DMS79 treated with DMSO at 0.1 percent for 48 hours (cell line): Measurements from ENCODE around the gene ULBP2.
"Not testable (repeated sequence)": the region's sequence is repeated elsewhere in the genome, so short reads cannot be mapped to it uniquely, and the experiment has no call there.

Source experiments
- DNase-seq: peaks from one replicate; lab custom pipeline; 2025; lab: John Stamatoyannopoulos, UW

ULBP2 gene, protein sequence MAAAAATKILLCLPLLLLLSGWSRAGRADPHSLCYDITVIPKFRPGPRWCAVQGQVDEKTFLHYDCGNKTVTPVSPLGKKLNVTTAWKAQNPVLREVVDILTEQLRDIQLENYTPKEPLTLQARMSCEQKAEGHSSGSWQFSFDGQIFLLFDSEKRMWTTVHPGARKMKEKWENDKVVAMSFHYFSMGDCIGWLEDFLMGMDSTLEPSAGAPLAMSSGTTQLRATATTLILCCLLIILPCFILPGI

DNA sequence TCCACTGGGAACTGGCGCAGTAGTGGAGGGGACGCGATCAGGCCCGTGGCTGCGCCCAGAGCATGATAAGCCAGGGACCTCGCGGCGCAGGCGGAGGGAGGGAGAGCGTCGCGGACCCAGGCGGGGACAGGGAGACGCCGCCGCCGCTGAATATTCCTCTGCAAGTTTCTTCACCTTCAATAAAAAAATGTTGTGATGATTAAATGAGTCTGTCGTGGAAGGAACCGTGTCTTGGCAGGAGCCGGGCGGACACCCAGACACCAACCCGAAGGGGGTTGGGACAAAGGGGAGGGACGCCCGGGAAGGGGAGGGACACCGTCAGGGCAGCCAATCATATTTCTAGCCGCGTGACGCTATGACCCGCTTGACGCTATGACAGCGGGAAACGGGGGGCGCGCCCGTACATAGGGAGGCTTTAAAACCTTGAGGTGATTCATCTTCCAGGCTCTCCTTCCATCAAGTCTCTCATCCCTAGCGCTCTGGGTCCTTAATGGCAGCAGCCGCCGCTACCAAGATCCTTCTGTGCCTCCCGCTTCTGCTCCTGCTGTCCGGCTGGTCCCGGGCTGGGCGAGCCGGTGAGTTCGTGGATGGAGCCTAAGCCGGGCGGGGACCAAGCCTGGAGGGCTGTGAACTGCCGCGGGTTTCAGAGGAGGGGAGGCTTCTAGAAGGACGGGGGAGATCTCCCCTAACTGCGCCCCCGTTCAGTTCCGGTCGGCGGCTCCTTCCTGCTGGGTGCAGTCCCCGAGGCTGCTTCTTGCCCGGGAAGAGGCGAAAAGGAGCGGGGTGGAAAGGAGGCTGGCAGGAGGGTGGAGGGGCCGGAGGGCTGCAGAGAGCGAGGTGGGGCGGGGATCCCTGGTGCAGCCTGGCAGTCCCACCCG lies at the start of gene ULBP2:
ULBP2 (plus strand) TSS at position 432 of the 878 bp plus-strand sequence; CDS start at position 491, 59 bp downstream.
- peak; percentile 89 for DNase-seq

DNA sequence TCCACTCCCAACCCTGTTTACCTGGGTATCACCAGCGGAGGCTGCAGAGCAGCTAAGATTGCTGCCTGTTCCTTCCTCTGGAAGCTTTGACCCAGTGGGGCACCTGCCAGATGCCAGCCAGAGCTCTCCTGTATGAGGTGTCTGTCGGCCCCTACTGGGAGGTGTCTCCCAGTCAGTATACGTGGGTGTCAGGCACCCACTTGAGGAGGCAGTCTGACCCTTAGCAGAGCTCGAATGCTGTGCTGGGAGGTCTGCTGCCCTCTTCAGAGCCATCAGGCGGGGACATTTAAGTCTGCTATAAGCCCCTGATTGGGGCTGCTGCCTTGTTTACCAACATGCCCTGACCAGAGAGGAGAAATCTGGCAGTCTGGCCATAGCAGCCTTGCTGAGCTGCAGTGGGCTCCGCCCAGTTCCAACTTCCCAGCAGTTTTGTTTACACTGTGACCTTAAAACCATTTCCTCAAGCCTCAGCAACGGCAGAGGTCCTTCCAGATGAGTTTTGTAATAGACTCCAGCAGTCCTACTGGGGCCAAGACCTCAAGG lies 46.7 kb upstream of the ULBP2 start:
- DNase-seq = no peak

DNA sequence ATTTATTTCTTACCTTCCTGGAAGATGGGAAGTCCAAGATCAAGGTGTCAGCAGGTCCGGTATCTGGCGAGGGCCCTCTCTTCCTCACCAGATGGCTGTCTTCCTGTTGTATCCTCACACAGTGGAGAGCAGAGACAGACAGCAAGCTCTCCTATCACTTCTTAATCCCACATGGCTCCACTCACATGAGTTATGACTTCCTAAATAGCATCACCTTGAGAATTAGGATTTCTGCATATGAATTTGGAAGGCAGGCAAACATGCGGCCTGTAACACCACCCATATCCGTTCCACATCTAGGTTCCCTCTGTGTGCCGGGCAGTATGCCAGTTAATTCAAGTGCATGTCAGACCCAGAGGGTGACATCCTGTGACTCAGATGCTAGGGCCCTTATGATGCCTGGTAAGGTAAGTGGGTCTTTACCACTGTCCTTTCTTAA lies 46.0 kb upstream of the ULBP2 start:
- DNase-seq = no peak

DNA sequence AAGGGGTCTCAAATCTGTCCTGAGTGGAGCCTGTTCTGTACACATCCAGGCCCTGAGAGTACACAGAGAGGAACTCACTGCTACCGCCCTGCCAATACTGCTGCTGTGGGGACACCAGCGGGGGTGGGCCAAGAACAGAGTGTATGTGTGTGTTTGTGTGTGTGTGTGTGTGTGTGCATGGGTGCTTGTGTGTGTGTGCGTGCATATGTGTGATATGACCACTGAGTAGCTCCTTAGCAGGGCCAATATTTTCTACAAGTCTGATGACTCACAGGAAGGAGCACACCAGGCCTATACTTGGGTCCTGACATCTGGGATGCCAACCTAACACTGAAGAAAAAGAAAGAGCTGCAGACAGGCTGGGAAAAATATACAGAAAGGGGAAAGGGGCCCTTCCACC lies 45.3 kb upstream of the ULBP2 start:
- DNase-seq = no peak

DNA sequence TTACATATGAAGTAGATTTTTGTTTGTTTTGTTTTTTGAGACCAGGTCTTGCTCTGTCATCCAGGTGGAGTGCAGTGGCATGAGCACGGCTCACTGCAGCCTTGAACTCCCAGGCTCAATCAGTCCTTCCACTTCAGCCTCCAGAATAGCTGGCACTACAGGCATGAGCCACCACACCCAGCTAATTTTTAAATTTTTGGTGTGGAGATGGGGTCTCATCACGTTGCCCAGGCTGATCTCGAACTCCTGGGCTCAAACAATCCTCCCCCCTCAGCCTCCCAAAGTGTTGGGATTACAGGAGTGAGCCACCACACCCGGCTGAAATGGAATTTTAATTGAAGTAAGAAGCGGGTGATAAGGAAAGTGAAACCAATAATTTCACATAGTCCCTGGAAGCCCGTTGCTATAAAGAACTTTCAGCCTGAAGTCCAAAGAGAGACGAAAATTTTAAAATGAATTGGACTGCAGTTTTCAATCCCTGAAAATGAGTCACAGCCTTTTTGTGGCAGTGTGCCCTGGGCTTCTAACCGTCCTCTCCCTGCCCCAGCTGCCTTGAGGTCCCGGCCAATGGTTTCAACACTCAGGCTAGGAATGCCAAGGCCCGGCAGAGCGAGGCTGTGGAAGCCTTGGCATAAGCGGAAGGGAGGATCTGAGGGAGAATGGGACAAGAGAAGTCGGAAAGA lies 44.7 kb upstream of the ULBP2 start:
- no peak for DNase-seq

DNA sequence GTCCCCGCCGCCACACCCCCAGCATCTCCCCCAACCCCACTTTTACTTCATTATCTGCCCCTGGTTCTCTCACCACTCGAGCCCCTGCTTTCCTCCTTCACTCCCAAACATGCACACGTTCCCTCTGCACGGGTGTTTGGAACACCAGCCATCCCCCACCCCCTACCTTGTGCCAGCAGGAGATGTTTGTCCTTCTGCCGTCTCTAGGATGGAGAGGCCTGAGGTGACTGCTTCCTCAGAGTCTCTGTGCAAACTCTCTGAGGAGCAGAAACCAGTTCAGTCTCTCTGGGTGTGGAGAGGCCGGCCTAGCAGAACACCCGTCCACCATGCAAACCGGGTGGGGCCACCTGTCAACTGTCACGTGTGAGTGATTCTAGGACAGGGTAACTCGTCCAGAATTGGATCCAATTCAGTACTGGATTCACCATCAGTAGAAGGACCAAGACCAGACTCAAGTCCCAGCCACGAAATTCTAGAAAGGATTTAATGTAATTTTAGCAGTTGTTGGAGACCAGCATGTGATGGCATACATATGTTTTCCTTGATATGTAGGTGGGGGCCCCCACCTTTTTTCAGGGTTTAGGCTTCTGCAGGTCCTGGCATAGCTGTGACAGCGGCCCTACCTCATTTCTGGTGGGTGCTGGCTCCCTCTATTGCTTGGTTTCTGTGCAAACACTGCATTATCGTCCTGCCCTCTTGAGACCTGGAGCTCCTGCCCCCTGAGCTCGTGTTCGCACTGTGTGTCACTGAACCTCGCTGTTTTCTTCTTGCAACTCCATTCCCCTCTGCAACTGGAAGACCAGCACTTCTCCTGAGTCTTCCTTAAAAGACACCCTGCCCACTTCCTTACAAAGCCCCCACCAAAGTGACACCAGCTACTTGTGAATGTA lies 43.7 kb upstream of the ULBP2 start, which contains the start of gene RAET1E:
RAET1E (minus strand) TSS at position 259 of the 890 bp plus-strand sequence. CDS start 7,212 bp downstream, outside the sequence.
- no peak for DNase-seq

DNA sequence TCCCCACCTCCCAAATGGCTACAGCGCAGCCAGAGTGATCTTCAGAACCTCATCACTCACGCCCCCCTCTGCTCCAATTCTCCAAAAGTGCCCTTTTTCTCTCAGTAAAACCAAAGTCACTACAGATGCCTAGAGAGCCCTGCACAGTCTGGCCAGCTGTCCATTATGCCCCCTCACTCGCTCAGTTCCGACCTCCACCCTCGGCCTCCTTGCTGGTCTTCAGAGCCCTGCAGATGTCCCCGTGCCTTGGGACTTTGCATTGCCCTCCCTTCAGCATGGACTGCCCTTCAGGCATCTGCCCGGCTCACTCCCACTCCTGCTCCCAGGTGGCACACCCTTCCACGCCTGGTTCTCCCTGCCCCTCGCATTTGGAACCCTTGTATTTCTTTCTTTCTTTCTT lies 42.8 kb upstream of the ULBP2 start:
- no peak for DNase-seq

DNA sequence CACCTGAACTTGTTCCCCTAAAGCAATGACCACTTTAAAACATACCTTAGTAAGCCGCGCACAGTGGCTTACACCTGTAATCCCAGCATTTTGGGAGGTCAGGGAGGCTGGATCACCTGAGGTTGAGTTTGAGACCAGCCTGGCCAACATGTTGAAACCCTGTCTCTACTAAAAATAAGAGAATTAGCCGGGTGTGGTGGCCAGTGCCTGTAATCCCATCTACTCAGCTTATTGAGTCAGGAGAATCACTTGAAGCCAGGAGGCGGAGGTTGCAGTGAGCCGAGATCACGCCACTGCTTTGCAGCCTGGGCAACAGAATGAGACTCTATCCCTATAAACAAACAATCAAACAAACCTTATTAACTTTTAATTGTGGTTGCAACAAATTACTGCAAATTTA lies 42.3 kb upstream of the ULBP2 start:
- no peak for DNase-seq

DNA sequence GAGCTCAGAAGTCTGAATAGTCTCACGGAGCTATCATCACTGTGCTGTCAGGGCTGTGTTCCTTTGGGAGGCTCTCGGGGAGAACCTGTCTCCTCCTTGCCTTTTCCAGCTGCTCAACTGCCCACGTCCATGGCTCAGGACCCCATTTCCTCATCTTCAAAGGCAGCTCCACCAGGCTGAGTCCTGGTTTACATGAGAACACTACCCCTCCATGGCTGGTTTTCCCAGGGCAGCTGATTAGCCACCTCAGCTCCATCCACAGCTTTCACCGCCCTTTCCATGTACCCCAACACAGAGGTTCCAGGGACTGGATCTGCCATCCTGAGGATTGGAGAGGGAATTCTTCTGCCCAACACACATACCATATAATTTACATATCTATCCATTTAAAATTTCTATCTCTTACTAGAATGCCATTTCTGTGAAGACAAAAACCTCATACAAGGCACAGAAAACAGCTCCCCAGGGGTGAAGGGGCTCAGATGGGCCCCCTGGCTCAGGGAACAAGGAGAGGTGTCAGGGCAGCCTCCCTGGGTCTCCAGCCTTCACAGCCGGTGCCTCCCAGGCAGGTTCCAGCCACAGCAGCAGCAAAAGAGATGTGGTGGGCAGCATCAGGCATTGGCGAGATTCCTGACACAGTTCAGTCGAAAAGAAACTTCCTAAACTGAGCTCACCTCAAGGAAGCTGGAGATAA lies 41.7 kb upstream of the ULBP2 start:
- DNase-seq = no peak

DNA sequence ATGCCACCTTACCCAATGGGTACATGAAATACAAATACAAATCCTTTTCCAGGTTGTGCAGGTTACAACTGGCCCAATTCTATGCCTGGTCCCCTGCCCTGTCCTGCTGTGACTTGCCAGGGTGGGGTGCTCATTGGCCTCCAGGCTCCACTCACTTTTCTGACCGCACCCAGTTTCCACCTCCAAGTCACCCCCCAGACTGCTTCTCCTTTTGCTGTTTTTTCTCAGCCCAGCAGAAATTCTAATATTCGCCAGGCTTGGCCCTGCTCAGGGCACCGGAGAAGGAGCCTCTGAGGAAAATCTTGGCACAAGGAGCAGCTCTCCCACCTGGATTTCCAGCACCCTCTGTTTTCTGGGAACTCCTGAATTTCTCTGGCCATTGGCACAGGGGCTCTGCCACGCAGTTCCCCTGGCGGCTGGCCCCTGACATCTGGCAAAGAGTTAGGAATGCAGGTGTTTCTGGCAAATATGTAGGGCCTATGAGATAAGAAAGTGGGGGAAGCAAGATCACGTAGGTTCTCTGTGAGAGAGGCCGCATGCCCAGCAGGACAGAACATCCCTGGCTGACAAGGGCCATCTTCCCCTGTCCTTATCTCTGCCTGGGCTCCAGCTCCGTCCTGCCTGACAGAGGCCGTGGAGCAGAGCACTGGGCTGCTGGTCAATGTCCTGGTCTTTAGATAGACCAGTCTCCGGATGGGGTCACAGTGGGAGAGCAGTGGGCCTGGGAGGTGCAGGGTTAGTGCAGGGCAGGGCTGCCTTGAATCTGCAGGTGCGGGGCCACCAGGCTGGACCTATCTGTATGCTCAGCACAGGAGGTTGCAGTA lies 41.0 kb upstream of the ULBP2 start:
- DNase-seq = no peak

DNA sequence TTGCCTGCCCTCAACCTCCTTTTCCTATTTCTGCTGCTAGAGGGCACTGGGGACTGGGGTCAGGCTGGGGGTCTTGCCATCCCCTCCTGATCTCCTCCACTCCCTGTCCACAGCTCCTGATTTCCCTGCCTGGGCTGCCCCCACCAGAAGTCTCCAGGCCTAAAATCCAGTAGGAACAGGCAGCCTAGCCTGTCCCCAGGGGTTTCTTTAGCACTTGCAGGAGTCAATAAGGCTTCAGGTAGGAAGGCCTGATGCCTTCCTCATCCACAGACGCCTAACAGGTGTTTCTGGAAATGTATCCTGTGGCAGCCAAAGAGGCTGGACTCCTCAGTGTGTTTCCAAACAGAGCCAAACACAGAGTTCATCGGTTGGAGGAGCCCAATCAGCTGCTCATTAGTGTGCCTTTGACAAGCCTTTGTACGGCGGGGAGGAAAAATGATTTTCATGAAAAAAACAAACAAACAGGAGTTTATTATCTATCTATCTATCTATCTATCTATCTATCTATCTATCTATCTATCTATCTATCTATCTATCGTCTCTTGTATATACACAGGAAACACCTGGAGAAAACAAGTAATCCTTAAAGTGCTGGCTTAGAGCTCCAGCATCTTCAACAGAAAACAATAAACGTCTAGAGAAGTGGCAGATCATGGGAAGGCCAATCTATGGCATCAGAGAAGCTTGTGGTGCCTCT lies 40.2 kb upstream of the ULBP2 start:
- no peak for DNase-seq

DNA sequence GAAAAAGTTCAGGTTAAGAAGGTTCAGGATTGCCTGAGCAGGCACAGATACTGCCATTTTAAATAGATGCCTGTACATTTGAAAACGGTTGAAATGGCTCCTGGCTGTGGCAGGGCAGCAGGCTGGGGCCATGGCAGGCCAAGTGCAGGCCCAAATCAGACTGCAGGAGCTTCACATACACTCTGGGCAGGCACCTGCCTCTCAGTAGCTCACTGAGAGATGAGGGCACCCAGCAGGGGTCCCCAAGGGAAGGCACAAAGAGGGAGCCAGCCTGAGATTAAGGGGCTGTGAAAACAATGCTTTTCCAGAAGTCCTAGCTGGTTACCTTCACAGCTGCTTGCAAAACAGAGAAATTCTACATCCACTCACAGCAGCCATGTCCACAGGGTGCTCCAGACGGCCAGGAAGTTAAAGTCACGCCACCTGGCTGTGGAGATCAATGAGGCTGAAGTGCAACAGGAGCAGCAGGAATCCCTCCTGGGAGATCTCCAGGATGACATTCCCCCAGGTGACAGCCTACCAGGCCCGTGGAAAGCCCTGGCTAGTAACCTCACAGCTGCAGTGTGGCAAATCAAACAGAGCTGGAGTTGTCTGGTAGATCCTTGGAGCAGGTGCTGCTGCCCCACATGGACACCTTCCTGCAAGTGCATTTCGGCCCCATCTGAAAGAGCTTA lies 37.7 kb upstream of the ULBP2 start:
- DNase-seq = peak; percentile 43

DNA sequence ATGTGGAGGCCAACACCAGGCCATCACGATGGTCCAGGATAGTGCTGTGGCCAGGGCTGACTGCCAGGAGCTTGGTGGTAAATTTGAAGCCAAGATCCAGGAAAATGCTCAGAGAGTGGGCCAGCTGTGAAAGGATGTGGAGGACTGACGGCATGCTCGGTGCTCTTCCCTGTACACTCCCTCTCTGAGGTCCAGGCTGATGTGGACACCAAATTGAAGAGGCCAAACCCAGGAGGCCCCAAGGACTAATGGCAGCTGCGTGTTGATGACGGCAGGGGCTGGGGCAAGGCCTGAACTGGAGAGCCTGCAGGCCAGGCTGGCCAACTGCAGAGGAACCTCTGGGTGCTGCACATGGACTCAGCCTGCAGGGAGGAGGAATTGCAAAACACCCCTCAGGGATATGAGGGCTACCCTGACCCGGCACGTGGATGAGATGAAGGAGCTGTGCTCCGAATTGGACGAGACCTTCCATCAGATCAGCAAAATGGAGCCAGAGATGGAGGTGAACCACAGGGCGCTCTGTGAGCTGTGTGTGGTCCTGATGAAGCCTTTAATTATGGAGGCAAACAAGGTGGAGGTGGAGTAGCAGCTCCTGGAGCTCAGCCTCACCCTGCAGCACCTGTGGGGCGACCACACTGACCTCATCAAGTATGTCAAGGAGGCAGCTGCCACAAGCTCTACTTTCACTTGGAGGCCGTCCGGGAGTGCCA lies 37.0 kb upstream of the ULBP2 start:
- no peak for DNase-seq

DNA sequence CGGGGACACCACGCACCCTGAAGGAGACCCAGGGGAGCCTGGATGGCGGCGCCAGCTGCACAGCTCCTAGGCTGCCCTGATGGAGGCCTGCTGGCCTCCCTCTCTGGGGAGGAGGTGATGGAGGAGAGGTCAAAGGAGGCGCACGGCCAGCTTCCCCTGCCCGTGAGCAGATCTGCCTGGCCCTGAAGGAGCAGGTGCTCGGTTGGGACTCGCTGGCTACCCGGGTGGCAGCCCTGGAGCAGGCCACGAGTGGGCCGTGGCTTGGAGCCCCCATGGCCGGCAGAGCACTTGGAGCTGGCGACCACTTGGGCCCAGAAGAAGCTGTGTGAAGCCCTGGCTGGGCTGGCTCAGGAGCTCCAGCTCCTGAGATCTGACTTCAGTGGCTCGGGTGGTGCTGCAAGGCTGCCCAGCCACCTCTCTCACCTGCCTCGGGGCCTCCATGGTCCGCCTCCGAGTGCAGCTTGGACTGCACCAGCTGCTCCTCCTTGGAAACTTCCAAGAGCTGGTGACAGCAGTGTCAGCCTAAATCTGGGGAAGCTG lies 36.4 kb upstream of the ULBP2 start:
- DNase-seq = no peak

DNA sequence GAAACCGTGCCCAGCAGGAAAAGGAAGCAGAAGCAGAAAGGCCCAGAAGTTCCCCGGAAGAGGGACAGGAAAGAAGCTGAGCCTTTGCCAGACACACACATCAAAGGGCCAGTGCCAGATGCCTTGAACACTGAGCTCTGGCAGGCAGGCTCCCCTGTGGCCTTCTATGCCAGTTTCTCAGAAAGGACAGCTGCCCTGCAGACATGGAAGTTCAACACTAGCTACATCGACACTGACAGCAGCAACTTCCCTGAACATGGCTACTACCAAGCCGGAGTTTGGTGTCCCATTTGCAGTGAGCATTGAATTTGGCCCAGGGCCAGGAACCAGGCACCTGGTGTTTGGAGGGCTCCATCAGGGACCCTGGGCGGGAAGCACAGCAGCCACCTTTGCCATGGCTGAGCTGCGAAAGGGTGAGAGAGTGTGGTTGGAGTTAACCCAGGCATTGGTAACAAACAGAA lies 35.9 kb upstream of the ULBP2 start:
- no peak for DNase-seq

DNA sequence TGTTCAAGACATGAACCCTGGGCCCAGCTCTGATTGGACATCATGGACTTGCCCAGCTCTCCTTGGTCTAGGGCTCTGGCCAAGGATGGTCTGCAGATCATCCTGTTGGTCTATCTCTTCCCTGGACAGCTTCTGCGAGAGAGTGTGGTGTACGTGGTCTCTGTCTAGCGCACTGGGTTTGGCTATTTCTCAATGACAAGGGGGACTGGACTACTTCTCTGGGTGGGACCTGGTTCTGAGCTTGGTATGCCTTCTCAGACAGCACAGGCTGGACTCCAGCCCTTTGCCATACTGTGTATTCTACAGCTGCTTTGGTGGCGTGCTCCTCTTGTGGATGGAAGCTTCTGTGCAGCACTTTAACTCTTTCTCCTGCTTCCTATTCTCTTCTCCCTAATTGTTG lies 35.4 kb upstream of the ULBP2 start:
- DNase-seq = no peak

DNA sequence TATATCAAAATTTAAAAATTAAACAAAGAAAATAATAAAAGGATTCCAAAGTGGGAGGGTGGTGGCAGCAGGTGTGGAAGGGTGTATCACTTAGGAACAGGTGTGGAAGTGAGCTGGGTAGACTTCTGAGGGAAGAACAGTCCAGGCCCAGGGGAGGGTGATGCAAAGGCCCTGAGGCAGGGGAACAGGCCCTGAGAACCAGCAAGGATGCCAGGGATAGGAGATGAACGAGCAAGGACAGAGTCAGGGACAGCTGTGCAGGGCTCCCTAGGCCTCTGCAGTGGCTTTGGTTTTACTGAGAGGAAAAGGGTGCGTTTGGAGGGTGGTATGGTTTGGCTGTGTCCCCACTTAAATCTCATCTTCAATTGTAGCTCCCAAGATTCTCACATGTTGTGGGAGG lies 34.5 kb upstream of the ULBP2 start:
- DNase-seq = no peak

DNA sequence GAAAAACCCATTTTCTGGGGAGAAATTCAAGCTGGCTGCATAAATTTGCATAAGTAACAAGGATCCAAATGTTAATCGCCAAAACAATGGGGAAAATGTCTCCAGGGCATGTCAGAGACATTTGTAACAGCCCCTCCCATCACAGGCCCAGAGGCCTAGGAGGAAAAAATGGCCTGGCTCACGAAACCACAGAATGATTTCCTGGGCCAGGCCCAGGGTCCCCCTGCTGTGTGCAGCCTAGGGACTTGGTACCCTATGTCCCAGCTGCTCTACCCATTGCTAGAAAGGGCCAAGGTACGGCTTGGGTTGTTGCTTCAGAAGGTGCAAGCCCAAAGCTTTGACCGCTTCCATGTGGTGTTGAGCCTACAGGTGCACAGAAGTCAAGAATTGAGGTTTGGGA lies 33.3 kb upstream of the ULBP2 start:
- DNase-seq = not testable (repeated sequence)
